NCI-H2029 treated with DMSO at 0.1 percent for 48 hours (cell line): ENCODE results near the gene MFSD12.
A peak's percentile ranks its signal among the peaks of the same experiment; 100 is the strongest.
"Not testable (repeated sequence)": the region's sequence is repeated elsewhere in the genome, so short reads cannot be mapped to it uniquely, and the experiment has no call there.

Source experiments
- DNase-seq: peaks from one replicate; lab custom pipeline; 2025; lab: John Stamatoyannopoulos, UW

The MFSD12 gene

DNA sequence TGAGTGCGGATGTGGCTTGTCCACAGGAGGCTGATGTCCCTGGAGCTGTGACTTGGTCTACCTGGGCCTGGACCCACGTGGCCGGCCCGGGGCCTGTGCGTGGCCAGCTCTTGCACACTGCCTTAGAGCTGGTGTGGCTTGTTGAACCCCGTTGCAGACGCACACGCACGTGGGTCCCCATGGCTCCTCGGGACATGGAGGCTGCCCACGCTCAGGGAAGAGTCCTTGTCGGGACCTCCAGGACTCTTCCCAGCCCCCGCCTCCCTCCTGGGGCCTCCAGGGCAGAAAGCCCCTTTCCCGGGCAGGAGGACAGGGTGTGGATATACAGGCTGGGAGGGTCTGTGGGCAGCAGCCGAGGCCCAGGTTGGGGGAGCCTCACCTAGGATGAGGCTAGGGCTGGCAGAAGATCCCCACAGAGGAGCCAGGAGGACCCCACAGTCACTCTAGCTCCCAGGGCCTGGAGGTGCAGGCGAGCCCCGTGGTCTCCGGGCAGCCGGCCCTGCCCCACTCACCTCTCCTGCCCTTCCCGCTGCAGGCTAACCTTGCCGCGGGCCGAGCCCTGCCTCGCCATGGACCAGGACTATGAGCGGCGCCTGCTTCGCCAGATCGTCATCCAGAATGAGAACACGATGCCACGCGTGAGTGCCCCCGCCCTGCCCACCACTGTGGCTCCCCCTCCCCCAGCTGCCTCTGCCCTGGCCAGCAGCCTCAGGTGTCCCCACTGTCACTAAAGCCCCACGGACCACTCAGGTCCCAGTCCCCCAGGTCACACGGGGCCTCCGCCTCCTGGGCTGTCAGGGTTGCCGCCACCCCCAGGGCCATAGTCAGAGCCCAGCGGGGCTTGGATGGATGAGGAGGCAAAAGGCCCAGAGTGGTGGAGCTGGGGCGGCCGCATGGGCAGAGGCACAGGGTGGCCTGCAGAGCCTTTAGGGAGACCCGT, 34.7 kb downstream of the MFSD12 start:
- DNase-seq, result no peak

DNA sequence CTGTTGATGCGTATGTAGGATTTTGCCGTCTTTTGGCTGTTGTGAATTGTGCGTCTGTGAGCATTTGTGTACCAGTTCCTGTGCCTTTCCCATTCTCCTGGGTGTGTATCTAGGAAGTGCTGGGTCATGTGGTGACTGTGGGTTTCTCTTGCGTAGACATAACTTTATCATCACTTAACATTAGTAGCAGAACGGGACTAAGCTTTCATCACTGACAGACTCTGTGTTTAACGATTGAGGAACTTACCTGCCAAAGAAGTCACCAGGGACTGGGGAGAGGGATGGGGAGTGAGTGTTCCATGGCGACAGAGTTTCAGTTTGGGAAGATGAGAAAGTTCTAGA, 36.3 kb downstream of the MFSD12 start:
- no peak for DNase-seq

DNA sequence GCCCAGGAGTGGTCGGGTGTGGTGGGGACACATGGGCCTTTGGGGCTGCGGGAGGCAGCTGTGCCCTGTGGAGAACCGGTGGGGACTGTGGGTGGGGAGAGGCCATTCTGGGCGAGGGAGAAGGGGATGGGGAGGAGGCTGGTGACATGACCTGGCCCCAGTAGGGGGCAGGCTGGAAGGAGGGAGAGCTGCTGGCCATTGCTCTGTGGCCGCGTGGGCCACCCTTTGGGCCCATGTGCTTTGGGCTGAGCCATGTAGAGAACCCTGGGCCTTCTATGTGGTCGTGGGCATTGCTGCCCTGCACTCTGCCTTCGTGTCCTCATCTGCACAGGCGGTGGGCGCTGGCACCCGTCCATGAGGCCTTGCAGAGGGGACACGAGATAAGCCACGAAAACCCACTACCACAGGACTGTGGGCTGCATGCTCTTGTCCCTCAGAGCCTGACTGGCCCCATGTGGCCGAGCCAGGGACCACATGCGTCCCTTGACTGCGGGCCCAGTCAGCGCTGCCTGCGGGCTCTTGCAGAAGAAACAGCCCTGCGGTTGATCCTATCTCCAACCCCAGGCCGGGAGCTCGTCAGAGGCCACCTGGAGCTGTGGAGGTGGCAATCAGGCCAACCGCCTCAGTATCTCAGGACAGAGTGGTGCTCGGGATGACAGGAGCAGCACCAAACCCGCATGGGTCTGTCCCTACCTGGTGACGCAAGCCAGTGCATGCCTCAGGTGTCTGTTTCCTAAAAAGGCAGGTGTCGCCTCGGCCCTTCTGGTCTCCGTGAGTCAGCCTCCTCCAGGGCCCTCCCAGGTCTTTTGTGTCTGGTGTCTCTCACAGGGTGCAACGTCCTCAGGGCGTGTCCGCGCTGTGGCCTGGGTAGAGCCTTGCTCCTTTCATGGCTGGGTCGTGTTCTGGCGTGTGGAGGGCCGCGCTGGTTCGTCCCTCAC, 37.0 kb downstream of the MFSD12 start:
- no peak for DNase-seq

DNA sequence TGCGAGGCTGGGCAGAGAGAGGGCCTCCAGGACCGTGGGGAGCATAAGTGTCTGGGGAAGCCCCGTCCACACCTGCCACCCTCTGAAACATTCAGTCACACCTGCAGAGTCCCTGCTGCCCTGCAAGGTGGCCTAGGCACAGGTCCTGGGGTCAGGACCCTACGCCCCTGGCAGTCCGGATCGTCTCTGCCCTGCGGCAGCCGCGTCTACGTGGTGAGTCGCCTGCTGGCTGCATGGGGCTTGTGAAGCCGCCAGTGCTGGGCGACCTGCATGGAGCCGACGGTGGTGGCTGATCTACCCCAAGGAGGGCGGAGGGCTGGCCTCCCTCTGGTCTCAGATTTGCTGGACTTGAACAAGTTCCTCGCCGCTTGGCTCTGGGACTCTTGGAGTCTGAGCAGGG, 38.3 kb downstream of the MFSD12 start:
- DNase-seq, result no peak

DNA sequence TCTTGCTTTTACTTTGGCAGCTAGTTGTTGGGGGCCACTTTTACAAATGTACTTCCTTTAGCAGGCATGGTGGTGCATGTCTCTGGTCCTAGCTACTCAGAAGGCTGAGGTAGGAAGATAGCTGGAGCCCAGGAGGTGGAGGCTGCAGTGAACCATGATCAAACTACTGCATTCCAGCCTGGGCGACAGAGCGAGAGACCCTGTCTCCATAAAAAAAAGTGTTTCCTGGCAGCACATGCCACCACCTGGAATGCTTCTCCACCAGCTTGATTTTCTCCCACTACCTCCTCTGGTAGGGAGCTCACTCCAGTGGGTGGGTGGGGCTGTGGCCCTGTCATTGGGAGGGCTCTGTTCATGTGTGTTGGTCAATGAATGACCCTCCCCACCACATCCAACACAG, 38.7 kb downstream of the MFSD12 start:
- DNase-seq, result no peak

DNA sequence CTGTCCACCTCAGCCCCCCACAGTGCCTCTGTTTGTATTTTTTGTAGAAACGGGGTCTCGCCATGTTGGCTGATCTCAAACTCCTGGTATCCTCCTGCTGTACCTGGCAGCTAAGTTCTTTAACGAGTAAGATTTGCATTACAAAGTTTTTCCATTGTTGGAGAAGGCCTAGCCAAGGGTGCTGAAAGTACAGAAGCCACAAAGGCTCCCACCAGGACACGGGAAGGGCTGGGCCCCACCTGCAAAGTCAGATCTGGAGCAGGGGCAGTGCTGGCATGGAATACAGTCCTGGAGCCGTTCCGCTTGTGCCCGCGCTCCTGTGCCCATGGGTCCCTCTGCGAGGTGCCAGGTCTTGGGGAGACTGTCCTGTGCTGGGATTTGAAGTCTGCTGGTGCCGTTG, 39.1 kb downstream of the MFSD12 start:
- DNase-seq, result no peak

DNA sequence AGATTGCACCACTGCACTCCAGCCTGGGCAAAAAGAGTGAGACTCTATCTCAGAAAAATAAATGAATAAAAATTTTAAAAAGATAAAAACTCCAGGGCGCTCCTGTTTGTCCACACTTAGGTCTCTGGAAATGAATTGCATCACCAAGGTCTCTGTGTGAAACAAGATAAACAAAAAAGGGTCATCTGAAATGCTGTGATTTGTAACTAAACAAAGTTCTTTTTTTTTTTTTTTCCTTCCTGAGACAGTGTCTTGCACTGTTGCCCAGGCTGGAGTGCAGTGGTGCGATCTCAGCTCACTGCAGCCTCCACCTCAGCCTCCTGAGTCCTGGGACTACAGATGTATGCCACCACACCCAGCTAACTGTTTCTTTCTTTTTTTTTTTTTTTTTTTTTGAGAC, 39.7 kb downstream of the MFSD12 start:
- no peak for DNase-seq

DNA sequence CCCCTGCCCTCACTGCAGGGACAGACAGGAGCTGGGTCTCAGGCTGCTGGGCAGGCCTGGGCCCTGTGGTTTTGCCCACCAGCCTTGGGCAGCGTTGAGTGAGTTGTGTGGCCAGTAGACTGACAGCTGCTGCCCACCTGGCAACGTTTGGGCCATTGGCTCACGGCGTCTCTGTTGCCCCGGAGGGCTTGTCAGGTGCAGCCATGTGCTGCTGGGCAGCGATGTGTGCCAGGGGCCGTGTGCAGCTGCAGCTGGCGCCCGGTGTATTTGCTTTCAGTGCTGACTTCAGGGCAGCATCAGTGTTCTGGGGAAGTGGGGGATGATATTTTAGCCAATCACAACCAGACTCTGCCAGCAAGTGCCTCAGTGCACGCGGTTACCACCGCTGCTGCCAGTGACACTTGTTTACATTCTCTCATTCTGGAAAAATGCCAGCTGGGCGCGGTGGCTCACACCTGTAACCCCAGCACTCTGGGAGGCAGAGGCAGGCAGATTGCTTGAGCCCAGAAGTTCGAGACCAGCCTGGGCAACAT, 40.6 kb downstream of the MFSD12 start:
- peak; percentile 89 for DNase-seq

DNA sequence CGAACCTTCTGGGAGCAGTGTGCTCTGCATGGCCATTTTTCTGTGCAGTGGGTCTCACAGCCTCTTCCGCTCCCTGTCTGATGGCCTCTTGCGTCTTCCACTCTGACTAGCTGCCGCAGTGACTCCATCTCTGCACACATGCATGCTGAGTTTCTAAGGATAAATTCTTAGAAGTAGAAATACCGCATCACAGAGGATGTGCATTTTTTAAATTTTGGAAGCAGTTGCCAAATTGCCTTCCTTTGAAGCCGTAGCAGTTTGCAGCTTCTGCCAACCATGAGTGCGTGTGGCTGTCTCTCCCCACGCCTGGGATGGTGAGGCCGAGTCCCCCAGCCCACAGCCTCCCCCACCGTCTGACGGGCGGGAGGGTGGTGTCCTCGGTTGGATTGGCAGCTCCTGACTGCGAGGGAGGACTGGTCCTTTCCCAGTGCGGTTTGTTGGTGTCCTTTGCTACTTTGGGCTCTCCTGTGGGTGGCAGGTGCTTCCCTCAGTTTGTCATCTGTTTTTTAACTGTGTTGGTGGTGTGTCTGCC, 41.4 kb downstream of the MFSD12 start:
- no peak for DNase-seq

DNA sequence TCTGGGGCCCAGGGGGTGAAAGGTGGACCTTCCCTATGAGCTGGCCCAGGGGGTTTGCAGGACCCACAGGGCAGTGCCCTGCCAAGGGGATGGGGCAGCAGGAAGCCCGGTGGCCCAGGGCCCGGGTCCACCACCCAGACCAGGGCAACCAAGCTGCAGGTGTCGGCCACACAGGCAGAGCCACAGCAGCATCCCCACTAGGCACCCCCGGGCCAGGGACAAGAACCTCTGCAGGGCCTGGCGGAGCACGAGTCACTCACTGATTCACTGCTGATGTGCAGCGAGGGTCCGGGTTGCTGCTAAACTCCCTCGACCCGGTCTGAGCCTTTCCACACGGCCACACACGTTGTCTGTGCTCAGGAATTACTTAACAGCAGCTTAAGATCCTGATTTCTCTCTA, 42.5 kb downstream of the MFSD12 start:
- no peak for DNase-seq

DNA sequence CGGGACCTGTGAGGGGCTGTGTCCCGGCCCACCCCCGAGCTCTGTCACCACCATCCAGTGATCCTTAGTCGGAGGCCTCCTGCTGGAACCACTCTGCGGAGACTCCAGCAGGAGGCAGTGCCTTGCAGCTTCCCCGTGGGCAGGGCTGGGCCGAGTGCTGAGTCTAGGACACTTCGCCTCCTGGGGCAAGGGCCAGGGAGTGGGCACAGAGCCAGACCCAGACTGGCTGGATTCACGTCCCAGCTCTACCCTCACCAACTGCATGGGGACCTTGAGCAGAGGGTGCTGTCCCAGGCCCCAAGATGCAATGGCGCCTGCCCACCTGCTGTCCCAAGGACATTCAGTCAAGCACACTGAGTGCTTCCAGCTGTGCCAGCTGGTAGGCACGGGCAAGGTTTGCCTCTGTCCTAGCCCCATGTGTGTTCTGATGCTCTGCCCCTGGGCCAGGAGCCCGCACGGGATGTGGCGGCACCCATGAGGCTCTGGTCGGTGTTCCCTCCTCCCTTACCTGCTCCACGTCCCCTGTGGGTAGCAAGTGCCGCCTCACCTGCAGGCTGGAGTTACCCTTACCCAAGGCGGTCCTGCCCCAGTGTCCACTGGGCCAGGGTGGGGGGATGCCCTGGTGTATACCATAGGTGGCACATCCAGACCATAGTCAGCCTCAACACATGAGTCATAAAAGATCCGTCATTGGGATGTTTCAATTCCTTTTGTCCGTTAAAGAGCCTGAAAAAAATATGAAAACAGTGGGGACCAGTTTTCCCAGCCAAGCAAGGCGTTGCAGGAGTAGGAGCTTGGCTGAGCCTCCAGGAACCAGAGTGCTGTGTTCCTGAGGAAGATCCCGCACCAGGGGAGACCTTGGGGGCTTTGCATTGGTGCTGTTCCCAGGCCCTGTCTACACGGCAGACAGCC, 43.9 kb downstream of the MFSD12 start:
- no peak for DNase-seq

DNA sequence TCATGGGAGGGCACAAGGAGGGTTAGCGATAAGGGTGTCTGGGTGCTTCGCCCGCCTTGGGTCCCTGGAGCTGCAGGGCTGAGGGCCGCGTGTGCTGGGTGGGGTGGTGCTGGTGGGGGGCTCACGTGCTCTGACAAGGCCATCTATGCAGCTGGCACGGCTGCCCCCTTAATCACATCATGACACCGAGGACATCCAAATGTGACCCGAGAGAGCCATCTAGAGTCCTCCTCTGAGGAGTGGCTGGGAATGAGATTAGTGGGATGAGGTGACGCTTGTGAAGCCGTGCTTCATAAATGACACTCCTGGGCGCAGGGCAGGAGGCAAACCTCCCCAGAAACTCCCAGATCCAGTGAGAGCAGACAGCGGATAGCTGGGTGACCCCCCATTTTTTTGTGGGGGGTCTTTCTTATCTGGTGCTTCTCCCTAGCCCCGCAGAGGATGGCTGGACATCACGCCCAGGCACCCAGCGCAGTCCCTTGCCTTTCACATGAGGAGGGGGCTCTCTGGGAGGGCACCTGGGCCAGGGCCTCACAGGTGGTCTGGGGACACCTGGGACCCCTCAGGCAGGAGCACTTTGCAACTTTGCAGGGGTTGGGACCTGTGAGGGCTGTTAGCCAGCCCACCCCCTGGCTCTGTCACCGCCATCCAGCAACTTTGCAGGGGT, 44.7 kb downstream of the MFSD12 start:
- no peak for DNase-seq

DNA sequence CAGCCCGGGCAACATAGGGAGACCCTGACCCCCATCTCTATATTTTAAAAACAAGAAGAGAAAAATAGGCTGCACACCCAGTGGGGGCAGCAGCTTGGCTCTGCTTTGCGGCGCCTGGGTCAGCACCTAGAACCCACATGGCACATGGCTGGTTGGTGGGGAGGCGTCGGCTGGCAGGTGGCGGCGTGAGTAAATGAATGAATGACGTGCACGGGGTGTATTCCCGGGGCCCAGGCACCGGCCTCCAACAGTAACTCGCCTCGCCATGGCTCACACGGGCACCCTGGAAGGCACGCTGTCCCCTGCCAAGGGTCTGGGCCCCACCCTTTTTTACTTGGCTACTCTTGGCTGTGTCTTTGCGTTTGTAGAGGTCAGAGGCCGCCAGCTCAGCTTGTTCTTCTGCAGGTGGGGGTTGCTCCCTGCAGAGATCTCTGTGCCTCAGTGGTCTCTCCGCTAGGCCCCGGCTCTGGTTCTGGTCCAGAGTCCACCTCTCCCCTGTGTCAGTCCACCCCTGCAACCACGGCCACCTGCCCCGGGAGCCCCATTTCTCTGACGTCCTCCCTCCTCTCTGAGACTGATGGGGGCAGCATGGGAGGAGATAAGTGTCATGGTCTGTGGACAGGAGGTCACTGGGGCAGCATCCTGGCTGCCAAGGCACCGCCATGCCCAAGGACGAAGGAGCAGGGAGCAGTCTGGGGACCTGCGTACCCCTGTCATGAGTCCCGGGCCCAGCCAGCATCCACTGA, 45.7 kb downstream of the MFSD12 start:
- no peak for DNase-seq

DNA sequence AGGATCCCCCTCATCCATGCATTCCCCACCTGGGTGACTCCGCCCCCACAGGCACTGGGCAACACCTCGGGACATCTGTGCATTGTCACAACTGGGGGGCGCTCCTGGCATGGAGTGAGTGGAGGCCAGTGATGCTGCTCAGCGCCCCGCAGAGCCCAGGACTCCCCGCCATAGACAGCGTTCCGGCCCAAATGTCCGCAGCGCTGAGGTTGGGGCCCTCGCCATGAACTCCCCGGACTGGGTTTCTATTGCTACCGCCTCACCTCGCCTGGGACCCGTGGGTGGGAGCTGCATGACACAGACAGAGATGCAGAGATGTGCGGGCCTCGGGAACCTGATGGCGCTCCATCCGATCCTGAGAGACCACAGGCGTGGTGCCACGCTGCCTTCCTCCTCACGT, 46.7 kb downstream of the MFSD12 start:
- DNase-seq, result no peak

DNA sequence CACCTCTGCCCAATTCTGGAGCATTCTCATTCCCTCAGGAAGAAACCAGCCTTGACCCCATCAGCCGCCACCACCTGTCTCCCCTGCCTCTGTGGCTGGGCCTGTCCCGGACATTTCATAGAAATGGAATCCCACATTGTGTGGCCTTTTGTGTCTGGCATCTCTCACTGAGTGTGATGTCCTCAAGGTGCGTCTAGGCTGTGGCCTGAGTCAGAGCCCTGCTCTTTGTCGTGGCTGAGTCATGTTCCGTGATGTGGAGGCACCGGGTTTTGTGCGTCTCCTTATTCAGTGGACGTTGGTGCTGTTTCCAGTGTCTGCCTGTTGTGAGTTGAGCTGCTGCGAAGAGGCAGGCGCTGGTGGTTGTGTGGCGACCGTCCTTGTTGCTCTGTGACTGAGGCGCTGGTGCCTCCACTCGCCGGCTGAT, 47.8 kb downstream of the MFSD12 start:
- no peak for DNase-seq

DNA sequence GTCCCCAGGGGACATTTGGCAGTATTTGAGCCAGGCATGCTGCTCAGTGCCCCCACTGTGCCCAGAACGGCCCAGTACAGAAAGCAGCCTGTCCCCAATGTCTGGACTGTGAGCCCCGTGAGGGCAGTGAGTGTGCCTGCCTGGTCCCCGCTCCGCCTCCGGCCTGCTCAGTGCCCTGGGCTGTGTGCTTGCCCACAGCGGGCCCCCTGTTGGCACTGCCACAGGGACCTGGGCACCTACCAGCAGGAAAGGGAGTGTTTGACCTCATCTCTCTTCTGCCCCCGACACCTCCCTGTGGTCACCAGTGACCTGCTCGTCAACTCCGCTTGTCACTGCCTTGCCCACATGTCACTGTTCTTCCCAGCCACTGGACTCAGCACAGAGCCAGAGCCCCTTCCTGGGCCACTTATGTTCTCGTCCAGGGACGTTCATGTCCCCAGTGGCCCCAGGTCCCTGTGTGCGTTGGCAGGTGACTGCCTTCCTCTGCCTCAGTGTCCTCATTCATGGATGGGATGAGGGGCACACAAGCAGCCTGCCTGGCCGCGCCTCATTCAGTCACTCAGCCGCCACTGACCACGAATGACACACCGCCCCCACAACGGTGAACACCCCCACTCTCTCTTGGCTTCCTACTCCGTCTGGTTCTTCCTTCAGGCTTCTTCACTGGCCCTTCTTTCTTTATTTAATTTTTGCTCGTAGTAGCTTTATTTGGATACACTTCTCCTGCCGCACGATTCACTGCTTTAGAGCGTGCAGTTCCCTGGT, 48.4 kb downstream of the MFSD12 start:
- no peak for DNase-seq

DNA sequence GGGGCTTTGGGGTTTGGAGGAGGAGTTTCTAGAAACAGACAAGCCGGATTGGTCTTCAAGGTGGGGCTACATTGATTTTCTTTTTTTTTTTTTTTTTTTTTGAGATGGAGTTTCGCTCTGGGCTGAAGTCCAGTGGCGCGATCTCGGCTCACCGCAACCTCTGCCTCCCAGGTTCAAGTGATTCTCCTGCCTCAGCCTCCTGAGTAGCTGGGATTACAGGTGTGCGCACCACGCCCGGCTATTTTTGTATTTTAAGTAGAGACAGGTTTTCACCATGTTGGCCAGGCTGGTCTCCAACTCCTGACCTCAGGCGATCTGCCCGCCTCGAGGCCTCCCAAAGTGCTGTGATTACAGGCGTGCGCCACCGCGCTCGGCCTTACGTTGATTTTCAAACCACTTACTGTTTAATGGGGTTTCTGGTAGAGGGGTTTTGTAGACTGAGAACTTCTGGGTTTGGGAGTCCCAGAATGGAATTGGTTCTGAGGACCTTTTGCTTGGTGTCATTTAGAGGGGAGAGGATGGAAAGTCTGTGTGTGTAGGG, 49.2 kb downstream of the MFSD12 start:
- DNase-seq, result not testable (repeated sequence)

DNA sequence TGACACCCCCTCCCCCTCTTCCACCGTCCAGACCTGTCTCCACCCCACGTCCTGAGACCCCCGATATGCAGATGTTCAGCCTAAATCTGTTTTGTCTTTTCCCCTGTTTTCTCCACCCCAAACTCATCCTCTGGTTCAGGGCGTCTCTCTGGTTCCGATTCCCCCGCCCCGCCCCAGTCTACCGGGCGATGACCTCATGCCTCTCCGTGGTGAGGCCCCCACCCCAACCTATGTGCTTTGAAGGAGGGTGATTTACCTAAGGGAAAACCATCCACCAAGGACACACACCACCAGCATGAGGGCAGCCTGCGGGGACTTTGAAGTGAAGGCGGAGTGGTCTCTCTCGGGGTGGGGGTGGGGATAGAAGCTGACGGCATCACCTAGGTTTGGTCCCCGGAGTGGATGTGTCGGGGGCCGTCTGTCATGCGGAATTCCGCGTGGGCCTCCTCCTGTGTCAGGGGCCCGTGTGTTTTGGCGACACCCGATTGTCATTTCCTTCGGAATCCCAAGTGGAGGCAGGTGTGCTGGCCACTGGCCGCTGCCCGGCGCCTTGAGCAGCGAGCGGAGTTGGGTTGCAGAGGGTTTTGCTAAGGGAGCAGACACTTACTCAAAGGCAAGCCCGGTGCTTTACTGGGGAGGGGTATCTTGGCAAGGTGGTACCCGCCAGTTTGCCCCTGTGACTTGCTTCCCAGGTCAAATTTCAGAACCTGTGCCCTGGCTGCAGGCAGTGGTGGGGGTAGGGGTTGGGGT, 49.8 kb downstream of the MFSD12 start:
- peak; percentile 28 for DNase-seq
